Measurements from ENCODE around the gene BCORL1.
A peak's percentile ranks its signal among the peaks of the same experiment; 100 is the strongest.

BCORL1 gene

GRCh38 chrX:129955682-129956081, 26.8 kb upstream of the BCORL1 start:
- Histone ChIP-seq H3K27ac (no peak overlapping the region), H3K4me3 (no peak overlapping the region)
- DNase-seq (ENCODE audit: low spot score), result no peak
- TF ChIP-seq CTCF (IDR thresholded peaks at IDR 0.05), result no peak

DNA sequence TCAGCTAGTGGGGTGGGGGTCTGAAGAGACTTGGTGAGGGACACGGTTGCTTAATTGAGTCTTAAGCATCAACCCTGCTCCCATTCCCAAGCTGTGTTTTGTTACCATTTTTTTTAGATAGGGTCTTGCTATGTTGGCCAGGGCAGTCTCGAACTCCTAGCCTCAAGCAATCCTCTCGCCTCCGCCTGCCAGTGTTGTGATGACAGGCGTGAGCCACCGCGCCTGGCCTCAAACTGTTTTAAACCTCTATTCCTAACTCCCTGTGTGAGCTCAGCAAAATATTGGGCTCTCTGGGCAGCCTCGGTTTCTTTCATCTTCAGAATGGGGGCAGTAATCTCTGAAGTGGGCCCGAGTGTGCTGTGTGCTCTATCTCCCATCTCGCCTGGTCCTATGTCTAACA, 26.3 kb upstream of the BCORL1 start:
- H3K27ac ChIP-seq, result no peak overlapping the region
- DNase-seq (ENCODE audit: low spot score), result no peak
- no peak for TF ChIP-seq CTCF (IDR thresholded peaks at IDR 0.05)
- no peak overlapping the region for H3K4me3 ChIP-seq

DNA sequence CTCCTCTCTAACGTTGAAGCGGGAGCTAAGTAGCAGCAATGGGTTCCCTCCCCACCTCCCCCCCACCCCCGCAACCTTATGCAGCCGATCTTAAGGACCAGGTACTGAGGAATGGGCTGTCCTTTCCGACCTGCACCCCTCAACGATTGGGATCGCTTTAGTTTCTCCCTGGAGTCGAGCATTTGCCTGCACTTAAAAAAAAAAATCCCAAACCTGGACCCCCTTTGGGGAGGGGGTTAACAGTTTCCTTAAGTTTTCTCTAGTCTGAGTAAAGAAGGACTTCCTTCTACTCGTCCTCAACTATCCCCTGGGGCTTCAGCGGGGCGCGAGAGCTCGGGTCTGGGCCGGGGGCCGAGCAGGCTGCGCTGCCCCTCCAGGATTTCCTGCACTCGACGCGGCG, 25.7 kb upstream of the BCORL1 start:
- peak overlapping the region; percentile 69 for H3K4me3 ChIP-seq
- peak overlapping the region in 1 of 2 donors; percentile 66 for H3K27ac ChIP-seq

DNA sequence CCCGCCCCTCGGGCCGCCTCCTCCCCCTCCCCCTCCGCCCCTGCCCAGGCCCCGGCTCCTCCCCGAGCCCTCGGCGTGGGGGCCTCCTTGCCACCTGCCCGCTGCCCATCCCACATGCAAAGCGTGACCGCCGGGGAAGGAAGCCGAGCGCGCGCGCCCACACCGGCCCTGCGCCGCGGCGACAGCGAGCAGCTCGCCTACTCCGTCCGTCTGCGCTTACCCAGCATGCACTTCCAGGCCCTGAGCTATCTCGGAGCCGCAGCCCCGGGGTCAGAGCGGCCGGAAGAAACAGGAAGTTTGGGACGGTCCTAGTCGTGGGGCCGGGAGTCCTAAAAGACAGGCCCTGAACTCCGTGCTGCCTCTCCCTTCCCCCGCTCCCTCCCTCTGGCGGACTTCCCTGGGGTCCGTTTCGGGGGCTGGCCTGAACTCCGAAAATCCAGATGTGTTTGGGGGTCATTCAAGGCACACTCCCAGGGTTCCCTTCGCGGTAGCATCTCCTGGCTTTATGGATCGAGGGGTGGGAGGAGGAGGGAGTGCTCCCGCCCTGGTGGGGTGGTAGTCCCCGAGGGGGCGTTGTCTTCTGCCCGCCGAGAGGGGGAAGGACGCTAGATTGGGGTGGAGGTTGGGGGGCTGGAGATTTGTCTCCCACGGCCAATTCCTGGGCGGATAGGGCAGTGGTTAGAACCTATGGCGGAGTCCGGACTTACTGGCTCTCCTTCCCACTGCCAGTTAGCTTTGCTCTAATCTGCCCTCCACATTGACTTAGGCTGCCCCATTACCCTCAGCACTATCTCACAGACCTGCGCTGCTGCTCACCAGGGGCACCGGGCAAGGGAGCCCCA, 25.0 kb upstream of the BCORL1 start:
- peak overlapping the region in 1 of 2 donors; percentile 66 for H3K27ac ChIP-seq
- DNase-seq (ENCODE audit: low spot score), result no peak
- no peak for TF ChIP-seq CTCF (IDR thresholded peaks at IDR 0.05)
- H3K4me3 ChIP-seq, result peak overlapping the region; percentile 69

More for the DNA sequence above, 25.7 kb upstream of the BCORL1 start:
- no peak for DNase-seq (ENCODE audit: low spot score)
- no peak for TF ChIP-seq CTCF (IDR thresholded peaks at IDR 0.05)

- no peak for DNase-seq (ENCODE audit: low spot score)
- Histone ChIP-seq H3K4me3 (no peak overlapping the region), H3K27ac (no peak overlapping the region)
- no peak for TF ChIP-seq CTCF (IDR thresholded peaks at IDR 0.05)
Observed at GRCh38 chrX:129958083-129958465, 24.4 kb upstream of the BCORL1 start.

- Histone ChIP-seq H3K27ac (no peak overlapping the region), H3K4me3 (no peak overlapping the region)
- no peak for DNase-seq (ENCODE audit: low spot score)
- TF ChIP-seq CTCF (IDR thresholded peaks at IDR 0.05), result no peak
Observed at GRCh38 chrX:129958814-129959492, 23.5 kb upstream of the BCORL1 start.

DNA sequence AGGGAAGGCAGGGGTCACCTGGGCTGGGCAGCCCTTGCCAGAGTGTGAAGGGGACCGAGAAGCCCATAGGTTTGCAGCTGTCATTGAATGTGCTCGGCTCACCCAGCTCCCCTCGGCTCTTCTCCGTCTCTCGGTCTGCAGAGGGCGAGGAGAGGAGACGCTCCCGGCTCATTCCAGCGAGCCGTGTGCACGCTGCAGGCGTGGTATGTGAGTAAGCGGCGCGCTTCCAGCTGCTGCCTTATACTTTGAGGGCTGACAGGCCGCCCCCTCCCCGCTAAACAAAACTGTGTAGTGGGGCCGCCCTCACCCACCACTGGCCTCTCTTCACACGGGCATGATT, 23.0 kb upstream of the BCORL1 start:
- H3K4me3 ChIP-seq, result no peak overlapping the region
- TF ChIP-seq CTCF (IDR thresholded peaks at IDR 0.05), result no peak
- no peak overlapping the region for H3K27ac ChIP-seq

More for the DNA sequence above, 23.0 kb upstream of the BCORL1 start:
- DNase-seq (ENCODE audit: low spot score), result no peak

All from coronary artery (tissue), 2 donors.